Endodermal cell (in vitro differentiated cells): ENCODE results near the gene DERA. TPM values are rescaled to one million over a fixed set of nuclear protein-coding genes. Genes with fewer than 3 reads are reported as not detected.

Source experiments
- DNase-seq: peaks from one replicate; pipeline ENCODE4 v3.0.0-alpha.2; 2017
- H3K27ac ChIP-seq: 2 replicates; pipeline ENCODE4 v1.5.1; 2013; ENCODE audit warnings: mild to moderate bottlenecking, low read depth, low read length, moderate library complexity
- H3K27me3 ChIP-seq: 2 replicates; pipeline ENCODE4 v1.6.1; 2013; ENCODE audit warnings: mild to moderate bottlenecking, low read length, moderate library complexity; ENCODE audit not compliant: insufficient read depth, control insufficient read depth, poor library complexity, severe bottlenecking
- H3K36me3 ChIP-seq: 2 replicates; pipeline ENCODE4 v1.7.0; 2013; ENCODE audit warnings: mild to moderate bottlenecking, low read length, moderate library complexity; ENCODE audit not compliant: control insufficient read depth, insufficient read depth
- H3K4me1 ChIP-seq: one replicate; pipeline ENCODE4 v1.7.0; 2013; ENCODE audit warnings: low read length; ENCODE audit not compliant: control insufficient read depth, insufficient read depth
- H3K4me3 ChIP-seq: 2 replicates; pipeline ENCODE4 v1.5.1; 2013; ENCODE audit warnings: mild to moderate bottlenecking, low read length, moderate library complexity
- H3K9ac ChIP-seq: 2 replicates; pipeline ENCODE4 v1.6.1; 2013; ENCODE audit warnings: mild to moderate bottlenecking, low read length, moderate library complexity; ENCODE audit not compliant: poor library complexity, severe bottlenecking; ENCODE audit errors: extremely low read depth
- H3K9me3 ChIP-seq: 2 replicates; pipeline ENCODE4 v1.6.1; 2013; ENCODE audit warnings: mild to moderate bottlenecking, low read length, moderate library complexity; ENCODE audit not compliant: control insufficient read depth
- H3K27ac Mint-ChIP-seq: 2 replicates; pipeline ENCODE4 v1.8.0; 2020; ENCODE audit warnings: mixed read lengths
- H3K27me3 Mint-ChIP-seq: 2 replicates; pipeline ENCODE4 v1.8.0; 2021; ENCODE audit warnings: mild to moderate bottlenecking, mixed read lengths; ENCODE audit not compliant: insufficient read depth
- H3K36me3 Mint-ChIP-seq: 2 replicates; pipeline ENCODE4 v1.8.0; 2020; ENCODE audit warnings: low read depth, mixed read lengths
- H3K4me1 Mint-ChIP-seq: 2 replicates; pipeline ENCODE4 v1.8.0; 2020; ENCODE audit warnings: mixed read lengths
- H3K4me3 Mint-ChIP-seq: 2 replicates; pipeline ENCODE4 v1.8.0; 2020; ENCODE audit warnings: mild to moderate bottlenecking, moderate library complexity, mixed read lengths
- H3K9me3 Mint-ChIP-seq: 2 replicates; pipeline ENCODE4 v1.8.0; 2020; ENCODE audit warnings: mild to moderate bottlenecking, mixed read lengths
- CTCF ChIP-seq: fragments of 200-600 bp; sonication (generic); conservative IDR thresholded peaks from 2 replicates; pipeline ENCODE4 v1.5.0; 2021; ENCODE audit warnings: antibody characterized with exemption, mild to moderate bottlenecking
- WGBS, 2 experiments: methylation state at CpG; one replicate each; pipeline versions ENCODE4 v1.1.5 to v1.1.7; 2013; ENCODE audit warnings: missing lambda C conversion rate in 2 of 2, mixed read lengths in 1 of 2; ENCODE audit not compliant: insufficient coverage in 1 of 2, insufficient read length in 1 of 2; 5-methylcytosine and 5-hydroxymethylcytosine counted together
- total RNA-seq, 2 donors: library from RNA; stranded (reverse); fragmentation: NEBNext Ultra II Directional in 1 of 2; extraction: Animal tissue kit (Norgen Biotek cat#: 25700) in 1 of 2; gene quantifications; 2 replicates in 1 of 2; 3 replicates in 1 of 2; pipeline ENCODE4 v1.2.1, GENCODE V29; 2021

The DERA gene
- total RNA-seq, 2 donors from 2014 or later, result 81.7 to 125 TPM

- DNase-seq, result no peak
- TF ChIP-seq CTCF, result no peak
- H3K9me3 Mint-ChIP-seq, result no peaks in the 10 kb centered on the region
- 84 to 100% methylated on average over 2 of the region's 2 CpGs for WGBS, 2 experiments
- Histone ChIP-seq H3K9ac (no peak overlapping the region), H3K27me3 (no peaks in the 10 kb centered on the region), H3K4me3 (no peak overlapping the region), H3K36me3 (peaks cover 6% of the 10 kb centered on the region), H3K27ac (peak overlapping the region; percentile 21), H3K9me3 (peaks cover 3% of the 10 kb centered on the region), H3K4me1 (no peaks in the 10 kb centered on the region)
- no peaks in the 10 kb centered on the region for H3K27me3 Mint-ChIP-seq
- H3K4me1 Mint-ChIP-seq, result peaks cover 47% of the 10 kb centered on the region
- no peak overlapping the region for H3K4me3 Mint-ChIP-seq
- H3K27ac Mint-ChIP-seq, result no peak overlapping the region
- peaks cover 20% of the 10 kb centered on the region for H3K36me3 Mint-ChIP-seq
These were observed 17.2 kb downstream of the DERA start for GRCh38 chr12:15928346-15928745.

GRCh38 chr12:15928870-15929571 lies 17.9 kb downstream of the DERA start:
- no peak for TF ChIP-seq CTCF
- H3K36me3 ChIP-seq, result peaks cover 6% of the 10 kb centered on the region
- Mint-ChIP-seq H3K27ac (peak overlapping the region; percentile 35), H3K27me3 (no peaks in the 10 kb centered on the region), H3K9me3 (no peaks in the 10 kb centered on the region), H3K4me3 (no peak overlapping the region), H3K4me1 (peaks cover 47% of the 10 kb centered on the region), H3K36me3 (peaks cover 24% of the 10 kb centered on the region)
- WGBS, 2 experiments, result 67 to 72% methylated on average over 9 to 10 of the region's 10 CpGs
- no peaks in the 10 kb centered on the region for H3K4me1 ChIP-seq
- peaks cover 3% of the 10 kb centered on the region for H3K9me3 ChIP-seq
- peak overlapping the region; percentile 21 for H3K27ac ChIP-seq
- peak; percentile 59 for DNase-seq
- no peak overlapping the region for H3K9ac ChIP-seq
- no peak overlapping the region for H3K4me3 ChIP-seq
- no peaks in the 10 kb centered on the region for H3K27me3 ChIP-seq

- Mint-ChIP-seq H3K36me3 (peaks cover 24% of the 10 kb centered on the region), H3K4me3 (no peak overlapping the region), H3K27me3 (no peaks in the 10 kb centered on the region), H3K4me1 (peaks cover 38% of the 10 kb centered on the region), H3K9me3 (no peaks in the 10 kb centered on the region), H3K27ac (peak overlapping the region; percentile 67)
- no peaks in the 10 kb centered on the region for H3K4me1 ChIP-seq
- H3K9ac ChIP-seq, result no peak overlapping the region
- peaks cover 3% of the 10 kb centered on the region for H3K9me3 ChIP-seq
- peaks cover 6% of the 10 kb centered on the region for H3K36me3 ChIP-seq
- H3K4me3 ChIP-seq, result no peak overlapping the region
- peak; percentile 73 for TF ChIP-seq CTCF
- 72 to 88% methylated on average over 3 of the region's 3 CpGs for WGBS, 2 experiments
- DNase-seq, result peak; percentile 51
- no peaks in the 10 kb centered on the region for H3K27me3 ChIP-seq
- no peak overlapping the region for H3K27ac ChIP-seq
These were observed 20.5 kb downstream of the DERA start for GRCh38 chr12:15931590-15932053.
